Hematopoietic multipotent progenitor cell treated with erythropoietin and hydrocortisone succinate and interleukin-3 and kit ligand, for 6 days (in vitro differentiated cells): Measurements from ENCODE around the gene MCRIP2.
"Not testable (repeated sequence)": the region's sequence is repeated elsewhere in the genome, so short reads cannot be mapped to it uniquely, and the experiment has no call there.

Source experiments
- DNase-seq: peaks from one replicate; pipeline ENCODE4 v3.0.0-alpha.2; 2015

The MCRIP2 gene

GRCh38 chr16:641326-642188 is at the start of gene MCRIP2:
Gene MCRIP2, plus strand, starts transcription at chr16:641828. Its CDS starts 164 bp downstream, at chr16:641992.
- DNase-seq: peak; percentile 91

- DNase-seq: no peak
These were observed 49.6 kb upstream of the MCRIP2 start for GRCh38 chr16:591892-592517.

- peak; percentile 80 for DNase-seq
These were observed 48.9 kb upstream of the MCRIP2 start for GRCh38 chr16:592518-593306.

GRCh38 chr16:593406-593805 is 48.2 kb upstream of the MCRIP2 start:
- no peak for DNase-seq

- DNase-seq: no peak
These were observed 47.8 kb upstream of the MCRIP2 start for GRCh38 chr16:593807-594206.

- no peak for DNase-seq
These were observed 46.5 kb upstream of the MCRIP2 start for GRCh38 chr16:595094-595528.

- no peak for DNase-seq
These were observed 45.5 kb upstream of the MCRIP2 start for GRCh38 chr16:595942-596735.

- no peak for DNase-seq
These were observed 44.9 kb upstream of the MCRIP2 start for GRCh38 chr16:596736-597060.

GRCh38 chr16:597655-598054 is 44.0 kb upstream of the MCRIP2 start:
- not testable (repeated sequence) for DNase-seq

- DNase-seq: no peak
These were observed 42.5 kb upstream of the MCRIP2 start for GRCh38 chr16:598823-599739.

GRCh38 chr16:600781-601180 is 40.8 kb upstream of the MCRIP2 start:
- DNase-seq: peak; percentile 71

GRCh38 chr16:603933-604332 is 37.7 kb upstream of the MCRIP2 start:
- DNase-seq: no peak

- DNase-seq: no peak
These were observed 34.8 kb upstream of the MCRIP2 start for GRCh38 chr16:606656-607307.

- no peak for DNase-seq
These were observed 33.6 kb upstream of the MCRIP2 start for GRCh38 chr16:608019-608418.

- DNase-seq: no peak
These were observed 32.3 kb upstream of the MCRIP2 start for GRCh38 chr16:609316-609715.

GRCh38 chr16:609984-610383 is 31.6 kb upstream of the MCRIP2 start:
- DNase-seq: no peak

- DNase-seq: peak; percentile 68
These were observed 30.9 kb upstream of the MCRIP2 start for GRCh38 chr16:610513-611381.

GRCh38 chr16:615122-615521 is 26.5 kb upstream of the MCRIP2 start:
- no peak for DNase-seq

GRCh38 chr16:616733-617586 is 24.7 kb upstream of the MCRIP2 start:
- no peak for DNase-seq
